Vagina (tissue), 2 donors: Measurements from ENCODE around the gene ACTRT2. TPM values are rescaled to one million over a fixed set of nuclear protein-coding genes. Genes with fewer than 3 reads are reported as not detected.

Experiments
- DNase-seq, 2 donors: peaks; one replicate each; pipeline ENCODE4 v3.0.0-alpha.2; 2017; ENCODE audit errors: extremely low spot score in 2 of 2
- H3K27ac ChIP-seq: fragments of 200-600 bp; sonication (generic); one replicate; pipeline ENCODE4 v1.5.1; 2019
- H3K27me3 ChIP-seq: fragments of 200-600 bp; sonication (generic); one replicate; pipeline ENCODE4 v1.5.1; 2019
- H3K36me3 ChIP-seq, 2 donors: fragments of 200-600 bp; sonication (generic); one replicate each; pipeline ENCODE4 v1.5.1; 2017 to 2019
- H3K4me1 ChIP-seq: fragments of 200-600 bp; sonication (generic); one replicate; pipeline ENCODE4 v1.5.1; 2019
- H3K4me3 ChIP-seq, 2 donors: fragments of 200-600 bp; sonication (generic); 1 replicate in 1 of 2; 2 replicates in 1 of 2; pipeline ENCODE4 v1.5.1; 2016 to 2019
- H3K9me3 ChIP-seq: fragments of 200-600 bp; sonication (generic); one replicate; pipeline ENCODE4 v1.5.1; 2019
- POLR2A ChIP-seq, 2 donors: fragments of 450-650 bp; IDR thresholded peaks; one replicate each; pipeline ENCODE4 v1.6.1; 2017; ENCODE audit warnings: antibody characterized with exemption in 2 of 2, mild to moderate bottlenecking in 2 of 2, moderate library complexity in 2 of 2
- POLR2AphosphoS5 ChIP-seq, 2 donors: sonication (generic); formaldehyde crosslinking; IDR thresholded peaks; one replicate each; pipeline ENCODE4 v1.9.0; 2017; ENCODE audit warnings: antibody characterized with exemption in 2 of 2, mild to moderate bottlenecking in 2 of 2, low read depth in 1 of 2; ENCODE audit not compliant: insufficient read depth in 1 of 2
- intact Hi-C: fragments of 100-400 bp; cut with DNase I; formaldehyde crosslinking; loops from one replicate; pipeline ENCODE4 v1.15.1; 2023
- total RNA-seq: library from RNA; depleted of rRNA; stranded (reverse); fragments of >200 nt; gene quantifications from one replicate; pipeline ENCODE4 v1.2.3, GENCODE V29; 2016
- TF ChIP-seq, protein P1 (sequence below), 3 experiments: fragments of 450-650 bp in 2 of 3; fragments of 200-600 bp in 1 of 3; sonication (generic) in 1 of 3; IDR thresholded peaks; one replicate each; pipeline ENCODE4 v1.5.1; 2017 to 2019; ENCODE audit warnings: antibody characterized with exemption in 3 of 3, mild to moderate bottlenecking in 2 of 3, moderate library complexity in 2 of 3

The ACTRT2 gene
- total RNA-seq, 1 donor from 2014 or later: not detected

DNA sequence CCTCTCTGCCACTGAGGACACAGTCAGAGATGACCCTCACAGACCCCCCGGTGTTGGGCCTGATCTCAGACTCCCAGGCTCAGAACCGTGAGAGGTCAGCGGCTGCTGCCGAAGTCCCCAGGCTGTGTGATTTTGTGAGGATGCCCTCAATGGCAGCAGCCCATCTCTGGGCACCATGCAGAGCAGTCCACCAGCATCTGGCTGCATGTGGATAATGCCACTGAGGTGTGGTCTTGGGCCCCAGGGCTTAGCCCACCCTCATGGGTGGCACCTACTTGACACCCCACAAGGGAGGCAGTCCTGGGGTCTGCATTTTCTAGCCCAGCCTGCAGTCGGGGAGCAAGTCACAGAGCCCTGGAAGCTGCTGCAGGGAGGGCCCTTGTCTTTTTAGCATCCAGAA, 5.5 kb upstream of the ACTRT2 start:
- Histone ChIP-seq H3K27ac (no peak overlapping the region), H3K9me3 (no peaks in the 10 kb centered on the region), H3K36me3 (no peaks in the 10 kb centered on the region), H3K4me3 (no peak overlapping the region), H3K27me3 (no peaks in the 10 kb centered on the region), H3K4me1 (no peaks in the 10 kb centered on the region)
- intact Hi-C loops: no loop called here
- DNase-seq: no peak
- TF ChIP-seq POLR2AphosphoS5 (IDR thresholded peaks at IDR 0.05; ENCODE audit: insufficient read depth in 1 of 2, low read depth in 1 of 2) (no peak), POLR2A (IDR thresholded peaks at IDR 0.05) (no peak)
- TF ChIP-seq, protein P1, sequence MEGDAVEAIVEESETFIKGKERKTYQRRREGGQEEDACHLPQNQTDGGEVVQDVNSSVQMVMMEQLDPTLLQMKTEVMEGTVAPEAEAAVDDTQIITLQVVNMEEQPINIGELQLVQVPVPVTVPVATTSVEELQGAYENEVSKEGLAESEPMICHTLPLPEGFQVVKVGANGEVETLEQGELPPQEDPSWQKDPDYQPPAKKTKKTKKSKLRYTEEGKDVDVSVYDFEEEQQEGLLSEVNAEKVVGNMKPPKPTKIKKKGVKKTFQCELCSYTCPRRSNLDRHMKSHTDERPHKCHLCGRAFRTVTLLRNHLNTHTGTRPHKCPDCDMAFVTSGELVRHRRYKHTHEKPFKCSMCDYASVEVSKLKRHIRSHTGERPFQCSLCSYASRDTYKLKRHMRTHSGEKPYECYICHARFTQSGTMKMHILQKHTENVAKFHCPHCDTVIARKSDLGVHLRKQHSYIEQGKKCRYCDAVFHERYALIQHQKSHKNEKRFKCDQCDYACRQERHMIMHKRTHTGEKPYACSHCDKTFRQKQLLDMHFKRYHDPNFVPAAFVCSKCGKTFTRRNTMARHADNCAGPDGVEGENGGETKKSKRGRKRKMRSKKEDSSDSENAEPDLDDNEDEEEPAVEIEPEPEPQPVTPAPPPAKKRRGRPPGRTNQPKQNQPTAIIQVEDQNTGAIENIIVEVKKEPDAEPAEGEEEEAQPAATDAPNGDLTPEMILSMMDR (IDR thresholded peaks at IDR 0.05): no peak

DNA sequence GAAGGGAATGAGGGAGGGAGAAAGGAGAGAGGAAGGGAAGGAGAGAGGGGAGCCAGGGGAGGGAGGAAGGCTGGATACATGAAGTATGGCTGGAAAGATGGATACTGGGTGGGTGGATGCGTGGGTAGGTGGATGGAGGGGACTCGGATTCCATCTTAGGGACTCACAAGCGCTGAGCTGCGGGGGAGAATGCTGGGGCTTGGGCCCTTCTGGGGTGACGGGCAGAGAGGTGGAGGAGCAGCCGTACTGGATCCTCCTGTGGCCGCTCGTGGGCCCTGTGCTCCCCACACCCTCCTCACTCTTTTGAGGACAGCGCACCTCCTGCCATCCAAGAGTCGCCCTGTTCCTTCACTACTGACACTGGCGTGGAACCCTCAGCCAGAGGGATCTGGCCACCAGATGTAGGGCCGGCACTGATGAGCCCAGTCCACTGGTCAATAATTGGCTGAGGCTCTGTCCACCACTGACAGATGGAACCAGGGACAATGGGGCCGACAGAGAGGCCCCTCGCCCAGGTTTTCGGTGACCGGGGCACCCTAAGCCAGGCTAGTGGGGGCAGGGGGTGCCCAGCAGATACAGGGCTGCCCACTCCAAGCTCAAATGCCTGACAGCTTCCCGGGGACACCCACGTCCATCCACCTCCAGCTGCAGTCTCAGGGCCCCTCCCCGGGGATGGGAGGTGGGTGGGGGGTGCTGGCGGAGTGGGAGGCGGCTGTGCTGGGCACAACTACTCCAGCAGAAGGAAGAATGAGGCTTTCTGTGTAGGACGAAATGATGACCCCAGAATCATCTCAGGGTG, 4.4 kb upstream of the ACTRT2 start:
- H3K4me1 ChIP-seq: no peaks in the 10 kb centered on the region

DNA sequence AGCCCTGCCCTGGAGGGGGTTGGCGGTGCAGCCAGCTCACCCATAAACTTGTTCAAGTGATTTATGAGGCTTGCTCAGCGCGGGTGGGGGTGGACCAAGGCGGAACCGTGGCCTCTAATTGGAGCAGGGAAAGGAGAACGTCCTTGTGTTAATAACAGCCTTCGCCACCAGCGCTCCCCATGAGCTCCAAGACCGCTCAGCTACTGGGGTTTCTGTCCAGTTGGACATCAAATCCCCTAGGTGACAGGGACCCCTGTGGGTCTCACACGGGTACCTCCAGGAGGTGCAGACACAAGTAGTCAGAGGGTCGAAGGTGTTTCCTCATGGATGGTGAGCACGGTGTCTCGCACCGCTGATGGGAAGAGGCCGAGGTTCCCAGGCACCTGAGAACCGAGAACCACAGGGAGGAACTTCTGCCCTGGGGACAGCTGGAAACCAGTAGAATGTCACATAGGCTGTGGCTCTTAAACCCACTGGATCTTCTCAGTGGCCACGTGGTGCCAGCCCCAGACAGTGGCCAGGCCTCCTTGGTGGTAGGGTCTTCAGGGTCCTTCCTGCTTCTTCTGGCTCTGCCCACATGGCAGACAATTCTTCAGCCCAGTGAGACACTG, 3.7 kb upstream of the ACTRT2 start:
- no peaks in the 10 kb centered on the region for H3K27me3 ChIP-seq
- no peaks in the 10 kb centered on the region for H3K4me1 ChIP-seq
- intact Hi-C loops: no loop called here
- no peaks in the 10 kb centered on the region for H3K36me3 ChIP-seq
- H3K27ac ChIP-seq: no peak overlapping the region
- TF ChIP-seq POLR2AphosphoS5 (IDR thresholded peaks at IDR 0.05; ENCODE audit: insufficient read depth in 1 of 2, low read depth in 1 of 2) (no peak), POLR2A (IDR thresholded peaks at IDR 0.05) (no peak)
- TF ChIP-seq, protein P1 (IDR thresholded peaks at IDR 0.05): no peak
- no peaks in the 10 kb centered on the region for H3K9me3 ChIP-seq
- no peak for DNase-seq
- no peak overlapping the region for H3K4me3 ChIP-seq

More for the DNA sequence above, 4.4 kb upstream of the ACTRT2 start:
- TF ChIP-seq POLR2AphosphoS5 (IDR thresholded peaks at IDR 0.05; ENCODE audit: insufficient read depth in 1 of 2, low read depth in 1 of 2) (no peak), POLR2A (IDR thresholded peaks at IDR 0.05) (no peak)
- H3K27ac ChIP-seq: no peak overlapping the region
- no peaks in the 10 kb centered on the region for H3K9me3 ChIP-seq
- H3K36me3 ChIP-seq: no peaks in the 10 kb centered on the region
- DNase-seq: no peak
- intact Hi-C loops: no loop called here
- no peaks in the 10 kb centered on the region for H3K27me3 ChIP-seq
- H3K4me3 ChIP-seq: no peak overlapping the region

DNA sequence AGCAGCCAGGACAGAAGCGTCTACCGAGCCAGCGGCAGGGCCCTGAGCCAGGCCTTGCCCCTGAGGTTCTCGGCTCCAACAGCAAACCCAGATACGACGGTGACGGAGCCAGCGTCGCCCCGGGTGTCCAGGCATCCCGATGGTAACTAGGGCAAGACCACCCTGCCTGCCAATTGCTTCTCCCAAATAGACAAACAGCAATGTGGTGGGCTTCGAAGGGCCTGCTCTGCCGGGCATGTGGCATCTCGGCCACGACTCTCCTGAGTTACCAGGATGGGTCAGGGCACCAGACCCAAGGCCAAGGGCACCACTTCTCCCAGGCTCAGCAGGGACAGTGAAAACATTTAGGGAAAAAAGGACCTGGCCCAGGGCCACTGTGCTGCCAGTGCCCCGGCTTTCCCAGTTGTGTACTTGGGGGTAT, 3.2 kb upstream of the ACTRT2 start:
- intact Hi-C loops: no loop called here
- Histone ChIP-seq H3K27me3 (no peaks in the 10 kb centered on the region), H3K9me3 (no peaks in the 10 kb centered on the region), H3K4me1 (no peaks in the 10 kb centered on the region), H3K36me3 (no peaks in the 10 kb centered on the region), H3K27ac (no peak overlapping the region), H3K4me3 (no peak overlapping the region)
- no peak for DNase-seq
- TF ChIP-seq POLR2A (IDR thresholded peaks at IDR 0.05): no peak
- no peak for TF ChIP-seq POLR2AphosphoS5 (IDR thresholded peaks at IDR 0.05; ENCODE audit: insufficient read depth in 1 of 2, low read depth in 1 of 2)
- TF ChIP-seq, protein P1 (IDR thresholded peaks at IDR 0.05): no peak

DNA sequence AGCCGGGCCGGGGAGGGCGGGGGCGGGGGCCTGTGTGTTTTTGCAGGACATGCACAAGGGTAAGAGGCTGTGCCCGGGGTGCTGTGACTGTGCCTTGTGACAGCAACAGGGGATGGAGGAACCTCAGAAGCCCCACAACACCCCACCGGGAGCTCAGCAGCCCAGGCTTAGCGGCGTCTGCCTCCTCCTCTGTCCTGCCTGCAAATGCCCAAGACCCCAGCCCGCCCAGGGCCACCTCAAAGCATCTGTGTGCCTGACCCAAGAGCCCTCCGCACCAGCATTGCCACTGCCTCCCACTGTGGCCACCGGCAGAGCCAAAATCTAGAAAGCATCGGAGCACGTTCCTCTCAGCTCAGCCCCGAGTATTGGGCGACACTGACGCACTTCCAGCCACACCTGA, 2.7 kb upstream of the ACTRT2 start:
- no peak overlapping the region for H3K27ac ChIP-seq
- no peak for DNase-seq
- no peak overlapping the region for H3K4me3 ChIP-seq
- TF ChIP-seq POLR2AphosphoS5 (IDR thresholded peaks at IDR 0.05; ENCODE audit: insufficient read depth in 1 of 2, low read depth in 1 of 2) (no peak), POLR2A (IDR thresholded peaks at IDR 0.05) (no peak)
- TF ChIP-seq, protein P1 (IDR thresholded peaks at IDR 0.05): no peak
- H3K9me3 ChIP-seq: no peaks in the 10 kb centered on the region
- no peaks in the 10 kb centered on the region for H3K36me3 ChIP-seq
- intact Hi-C loops: no loop called here
- H3K27me3 ChIP-seq: no peaks in the 10 kb centered on the region
- no peaks in the 10 kb centered on the region for H3K4me1 ChIP-seq
